ENCODE measurements around the gene FUS.
"Not testable (repeated sequence)": the region's sequence is repeated elsewhere in the genome, so short reads cannot be mapped to it uniquely, and the experiment has no call there.

FUS gene

DNA sequence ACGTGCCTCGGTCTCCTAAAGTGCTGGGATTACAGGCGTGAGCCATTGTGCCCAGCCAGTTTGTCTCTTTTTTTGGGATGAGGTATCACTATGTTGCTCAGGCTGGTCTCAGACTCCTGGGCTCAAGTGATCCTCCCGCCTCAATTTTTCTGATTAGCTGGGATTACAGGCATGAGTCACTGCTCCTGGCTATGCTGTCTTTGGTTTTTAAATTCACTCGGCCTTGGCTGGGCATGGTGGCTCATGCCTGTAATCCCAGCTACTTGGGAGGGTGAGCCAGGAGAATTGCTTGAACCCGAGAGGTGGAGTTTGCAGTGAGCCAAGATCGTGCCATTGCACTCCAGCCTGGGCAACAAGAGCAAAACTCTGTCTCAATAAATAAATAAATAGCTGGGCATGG is 35.5 kb upstream of the FUS start:
- not testable (repeated sequence) for DNase-seq

DNA sequence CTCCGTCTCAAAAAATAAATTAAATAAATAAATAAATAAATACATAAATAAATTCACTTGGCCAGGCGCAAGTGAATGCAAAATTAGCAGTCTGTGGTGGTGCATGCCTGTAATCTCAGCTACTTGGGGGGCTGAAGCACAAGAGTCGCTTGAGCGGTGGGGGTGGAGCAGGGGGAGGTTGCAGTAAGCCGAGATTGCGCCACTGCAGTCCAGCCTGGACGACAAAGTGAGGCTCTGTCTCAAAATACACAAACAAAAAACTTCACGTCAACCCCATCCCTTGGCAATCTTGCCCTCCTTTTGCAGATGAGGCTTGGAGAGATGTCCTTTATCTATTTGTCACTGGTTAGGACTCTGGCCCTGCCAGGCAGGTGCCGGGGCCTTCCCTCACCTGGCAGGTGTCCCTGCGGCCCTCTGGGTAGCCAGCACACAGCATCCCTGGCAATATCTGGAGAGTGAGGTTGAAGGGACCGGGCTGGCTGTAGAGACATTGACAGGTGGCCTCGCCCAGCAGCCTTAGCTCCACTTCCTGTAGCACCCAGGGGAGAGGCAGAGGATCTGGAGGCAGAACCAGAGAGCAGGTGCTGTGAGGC is 34.4 kb upstream of the FUS start:
- no peak for DNase-seq

- no peak for DNase-seq
These were observed 32.4 kb upstream of the FUS start for GRCh38 chr16:31147574-31147973.

DNA sequence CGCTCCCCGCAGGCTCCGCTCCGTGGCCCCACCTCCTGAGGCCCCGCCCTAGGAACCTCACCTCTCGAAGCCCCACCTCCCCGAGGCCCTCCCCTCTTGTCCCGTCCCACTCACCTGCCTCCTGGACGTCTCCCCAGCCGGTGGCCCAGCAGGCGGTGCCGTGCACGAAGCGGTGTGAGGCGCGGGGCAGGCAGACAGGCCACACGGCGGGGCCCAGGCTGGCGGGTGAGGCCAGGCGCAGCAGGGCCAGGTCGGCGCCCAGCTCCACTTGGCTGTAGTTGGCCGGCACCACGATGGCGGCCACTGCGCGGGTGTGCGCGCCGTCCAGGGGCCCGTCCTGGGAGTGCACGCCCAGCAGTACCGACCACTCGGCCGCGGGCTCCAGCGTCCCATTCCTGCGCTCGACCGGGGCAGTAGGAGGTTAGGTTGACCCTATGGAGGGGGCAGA is 31.6 kb upstream of the FUS start:
- no peak for DNase-seq

GRCh38 chr16:31148896-31149295 is 31.0 kb upstream of the FUS start:
- DNase-seq = no peak

GRCh38 chr16:31149332-31149731 is 30.6 kb upstream of the FUS start:
- no peak for DNase-seq

- no peak for DNase-seq
These were observed 29.7 kb upstream of the FUS start, which contains the start of gene PRSS36 for GRCh38 chr16:31149894-31150890. Gene PRSS36 (minus strand): TSS chr16:31150066. CDS start chr16:31150035, 31 bp downstream.

DNA sequence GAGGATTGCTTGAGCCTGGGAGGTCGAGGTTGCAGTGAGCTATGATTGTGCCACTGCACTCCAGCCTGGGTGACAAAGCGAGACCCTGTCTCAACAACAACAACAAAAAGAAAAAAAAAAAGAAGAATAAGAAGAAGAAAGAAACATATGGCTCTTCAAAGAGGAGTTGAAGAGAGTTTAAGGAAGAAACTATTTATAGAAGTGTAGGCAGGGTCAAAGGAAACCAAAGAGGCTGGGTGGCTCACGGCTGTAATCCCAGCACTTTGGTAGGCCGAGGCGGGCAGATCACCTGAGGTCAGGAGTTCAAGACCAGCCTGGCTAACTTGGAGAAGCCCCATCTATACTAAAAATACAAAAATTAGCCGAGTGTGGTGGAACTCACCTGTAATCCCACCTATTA is 29.0 kb upstream of the FUS start:
- not testable (repeated sequence) for DNase-seq

- DNase-seq = no peak
These were observed 22.8 kb upstream of the FUS start for GRCh38 chr16:31157136-31157535.

GRCh38 chr16:31167315-31167714 is 12.6 kb upstream of the FUS start:
- DNase-seq = no peak

DNA sequence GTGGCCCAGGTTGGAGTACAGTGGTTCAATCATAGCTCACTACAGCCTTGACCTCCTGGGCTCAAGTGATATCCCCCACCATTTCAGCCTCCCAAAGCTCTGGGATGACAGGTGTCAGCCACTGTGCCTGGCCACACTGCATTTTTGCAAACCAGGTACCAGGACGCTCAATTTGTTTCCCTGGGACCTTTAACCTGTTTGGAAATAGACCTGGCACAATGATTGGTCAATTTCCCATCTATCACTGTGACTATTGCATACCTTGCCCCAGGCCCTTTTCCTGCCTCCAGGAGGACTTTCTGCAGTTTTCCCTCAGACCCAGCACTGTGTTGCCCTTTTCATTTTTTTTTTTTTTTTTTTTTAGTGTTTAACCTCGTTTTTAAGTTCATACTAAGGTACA is 11.1 kb upstream of the FUS start:
- no peak for DNase-seq

GRCh38 chr16:31170048-31170447 is 9.9 kb upstream of the FUS start:
- DNase-seq = not testable (repeated sequence)

GRCh38 chr16:31177136-31177535 is 2.8 kb upstream of the FUS start:
- DNase-seq = no peak

DNA sequence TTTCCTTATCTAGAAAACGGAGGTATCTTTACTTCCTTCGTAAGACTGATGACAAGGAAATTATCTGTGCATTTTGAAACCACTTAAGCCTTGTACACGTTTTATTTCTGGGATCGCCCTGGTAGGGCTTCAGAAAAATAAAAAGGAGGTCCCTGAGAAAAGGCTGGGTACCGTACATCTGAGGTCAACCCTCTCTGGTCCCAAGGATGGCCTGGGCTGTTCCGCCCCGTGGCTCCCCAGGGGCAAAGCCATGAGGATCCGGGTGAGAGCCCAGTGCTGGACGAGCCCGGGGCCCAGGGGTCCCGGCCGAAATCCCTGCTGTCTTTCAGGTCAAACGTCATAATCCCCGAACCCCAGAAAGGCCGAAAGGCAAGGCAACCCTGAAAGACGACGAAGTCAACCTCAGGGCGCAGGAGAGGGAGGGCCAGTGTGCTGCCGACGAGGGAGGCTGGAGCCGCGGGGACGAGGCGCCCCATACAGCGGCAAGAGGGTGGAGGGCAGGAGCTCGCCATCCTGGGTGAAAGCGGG is 656 bp upstream of the FUS start:
- no peak for DNase-seq

DNA sequence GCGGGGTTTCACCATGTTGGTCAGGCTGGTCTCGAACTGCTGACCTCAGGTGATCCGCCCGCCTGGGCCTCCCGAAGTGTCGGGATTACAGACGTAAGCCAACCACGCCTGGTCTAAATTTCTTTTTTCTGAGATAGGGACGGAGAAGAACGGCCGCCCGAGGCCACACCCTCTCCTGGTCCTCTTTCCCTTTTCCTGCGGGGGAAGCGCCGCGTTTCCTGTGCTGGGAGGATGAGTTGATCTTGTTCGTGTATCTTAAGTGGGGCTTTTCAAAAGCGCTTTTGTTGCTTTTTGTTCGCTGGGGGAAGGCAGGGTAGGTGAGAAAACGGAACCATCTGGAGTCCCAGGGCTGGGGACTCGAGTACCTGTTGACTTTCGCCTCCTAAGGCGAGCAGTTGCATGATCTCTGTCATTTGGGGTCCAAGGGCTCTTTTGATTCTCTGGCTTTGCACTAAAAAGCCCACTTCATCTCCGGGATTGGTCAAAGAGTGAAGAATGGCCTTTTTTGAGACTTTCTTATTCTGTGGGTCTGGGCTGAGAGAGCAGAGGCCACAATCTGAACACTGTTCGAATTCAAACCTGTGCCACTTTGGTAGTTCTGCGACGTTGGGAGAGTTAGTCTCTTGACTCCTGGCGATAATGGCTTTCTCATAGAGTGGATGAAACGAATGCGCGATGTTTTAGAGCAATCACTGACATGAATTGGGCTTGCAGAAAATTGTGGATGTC is 1.3 kb downstream of the FUS start:
- DNase-seq = no peak

- no peak for DNase-seq
These were observed 2.5 kb downstream of the FUS start for GRCh38 chr16:31182391-31182790.

GRCh38 chr16:31183432-31184428 is 3.8 kb downstream of the FUS start:
- no peak for DNase-seq

GRCh38 chr16:31184888-31185287 is 4.9 kb downstream of the FUS start:
- DNase-seq = no peak

- DNase-seq = no peak
These were observed 5.4 kb downstream of the FUS start for GRCh38 chr16:31185339-31185738.

DNA sequence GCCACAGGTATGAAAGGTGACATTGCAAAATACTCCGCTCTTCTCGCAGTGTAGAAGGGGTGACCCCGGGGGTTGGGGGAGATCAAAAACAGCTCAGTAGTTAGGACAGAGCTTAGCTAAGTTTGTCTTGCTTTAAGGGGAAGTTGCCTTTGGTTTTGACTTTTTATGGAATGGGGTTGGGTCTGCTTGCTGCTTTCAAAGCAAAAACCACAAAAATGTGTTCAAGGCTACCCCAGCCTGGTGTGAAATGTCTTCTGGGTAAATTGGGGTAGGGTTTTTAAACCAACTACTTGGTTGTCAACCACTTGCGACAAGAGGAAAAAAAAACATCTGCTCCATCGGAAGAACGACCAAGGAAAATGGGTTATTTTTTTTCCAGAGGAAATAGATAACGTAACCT is 6.2 kb downstream of the FUS start:
- DNase-seq = no peak

DNA sequence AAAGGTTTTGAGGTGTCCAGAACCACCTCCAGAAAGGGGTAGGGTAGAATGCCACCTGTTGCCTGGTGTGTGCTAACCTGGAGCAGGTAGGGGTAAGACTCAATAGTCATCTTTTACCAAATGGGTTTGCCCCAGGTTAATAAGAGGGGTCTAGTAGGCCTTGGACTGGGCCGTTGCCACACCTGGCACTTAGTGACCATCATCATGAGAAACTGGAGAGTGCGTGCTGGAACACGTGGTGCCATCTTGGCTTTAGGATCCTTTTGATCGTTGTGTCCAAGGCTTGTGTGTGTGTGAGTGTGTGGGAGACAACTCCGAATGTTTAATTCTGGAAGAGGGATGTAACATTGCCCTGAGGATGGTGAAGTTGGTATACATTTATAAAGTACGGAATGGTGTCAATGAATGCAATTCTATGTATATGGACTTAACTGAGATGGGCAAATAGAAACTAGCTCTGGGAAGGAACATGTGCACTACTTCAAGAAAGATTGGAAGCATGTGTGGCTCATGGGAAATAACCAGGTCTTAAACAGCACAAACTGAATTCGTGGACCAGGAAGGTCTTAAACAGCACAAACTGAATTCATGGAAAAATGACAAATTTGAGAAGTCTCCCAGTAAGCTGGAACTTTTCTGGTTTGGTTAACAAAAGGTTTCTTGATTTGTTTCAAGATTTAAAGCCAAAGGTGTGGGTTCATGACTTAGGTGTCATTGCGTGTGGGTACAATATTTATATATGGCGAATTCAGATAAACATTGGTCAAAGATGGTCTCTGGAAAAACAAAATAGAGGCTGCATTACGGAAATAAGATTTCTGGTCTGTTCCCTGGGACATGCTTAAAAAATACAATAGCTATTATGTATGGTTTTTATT is 7.2 kb downstream of the FUS start:
- no peak for DNase-seq
